ENCODE results near the gene GTPBP3. TPM values are rescaled to one million over a fixed set of nuclear protein-coding genes. Genes with fewer than 3 reads are reported as not detected.

The GTPBP3 gene
- total and polyA plus RNA-seq, 9 of the 15 experiments (the other 6 are each of a cell fraction or from before 2014, with no cell fraction given): 4.9 to 124 (median 22.6) TPM

DNA sequence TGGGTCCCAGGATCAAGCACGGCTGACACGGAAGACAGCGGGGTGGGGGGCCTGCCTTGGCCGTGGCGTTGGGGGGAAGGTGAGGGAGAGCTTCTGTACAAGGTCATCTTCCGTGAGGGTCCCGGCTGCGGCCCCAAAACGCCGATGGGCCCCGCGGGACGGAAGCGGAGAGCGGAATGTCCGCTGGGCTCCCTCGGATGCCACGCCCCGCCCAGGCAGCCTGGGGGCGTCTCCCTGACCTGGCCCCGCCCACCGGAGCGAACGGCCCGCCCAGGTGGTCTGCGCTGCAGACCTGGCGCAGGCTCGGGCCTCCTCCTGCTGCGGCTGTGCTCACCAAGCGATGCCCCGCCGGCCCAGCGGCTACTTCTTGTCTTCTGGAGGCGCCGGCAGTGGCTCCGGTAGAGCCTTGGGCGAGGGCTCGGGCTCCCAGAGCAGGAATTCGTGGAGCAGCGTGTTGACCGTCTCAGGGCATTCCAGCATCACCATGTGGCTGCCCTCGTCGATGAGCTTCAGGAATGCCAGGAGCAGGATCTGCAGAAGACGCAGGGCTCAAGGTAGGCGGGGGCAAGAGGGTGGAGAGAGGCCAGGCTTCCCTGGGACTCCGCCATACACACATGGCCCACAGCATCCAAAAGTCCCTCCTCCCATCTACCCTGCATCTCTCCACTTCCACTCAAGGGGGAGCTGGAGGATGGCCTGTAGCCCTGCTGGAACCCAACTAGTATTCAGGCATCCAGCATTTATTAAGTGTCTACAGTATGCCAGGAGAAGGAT is 44.9 kb upstream of the GTPBP3 start (continued):
- TF ChIP-seq MGA (IDR thresholded peaks at IDR 0.05) (no peak; the same call in 1 of the 2 replicates), GABPA (tag; conservative IDR thresholded peaks at IDR 0.05; ENCODE audit: low read depth) (0 out of 2 replicates have a peak, but pooled peaks have one; percentile 31), BHLHE40 (IDR thresholded peaks at IDR 0.05; ENCODE audit: low read length) (no peak), GABPB2 (CRISPR knock-in tag; conservative IDR thresholded peaks at IDR 0.05) (no peak), RBM17 (IDR thresholded peaks at IDR 0.05; ENCODE audit: borderline replicate concordance, low read depth, low read length) (no peak), NFIC (IDR thresholded peaks at IDR 0.05) (0 out of 2 replicates have a peak, but pooled peaks have one; percentile 11), SAFB (IDR thresholded peaks at IDR 0.05; ENCODE audit: borderline replicate concordance, low read depth, low read length) (no peak), HNRNPL (IDR thresholded peaks at IDR 0.05; ENCODE audit: low read depth, low read length) (no peak), HDAC2 (IDR thresholded peaks at IDR 0.05) (peak; percentile 74; the same call in 1 of the 2 replicates), SIN3B (IDR thresholded peaks at IDR 0.05; ENCODE audit: low read depth) (no peak), ZNF449 (CRISPR knock-in tag; IDR thresholded peaks at IDR 0.05) (no peak), ERF (CRISPR knock-in tag; IDR thresholded peaks at IDR 0.05) (no peak), RUNX1 (IDR thresholded peaks at IDR 0.05; ENCODE audit: low read depth) (no peak; the same call in 1 of the 2 replicates)
- TF ChIP-seq, protein P1, sequence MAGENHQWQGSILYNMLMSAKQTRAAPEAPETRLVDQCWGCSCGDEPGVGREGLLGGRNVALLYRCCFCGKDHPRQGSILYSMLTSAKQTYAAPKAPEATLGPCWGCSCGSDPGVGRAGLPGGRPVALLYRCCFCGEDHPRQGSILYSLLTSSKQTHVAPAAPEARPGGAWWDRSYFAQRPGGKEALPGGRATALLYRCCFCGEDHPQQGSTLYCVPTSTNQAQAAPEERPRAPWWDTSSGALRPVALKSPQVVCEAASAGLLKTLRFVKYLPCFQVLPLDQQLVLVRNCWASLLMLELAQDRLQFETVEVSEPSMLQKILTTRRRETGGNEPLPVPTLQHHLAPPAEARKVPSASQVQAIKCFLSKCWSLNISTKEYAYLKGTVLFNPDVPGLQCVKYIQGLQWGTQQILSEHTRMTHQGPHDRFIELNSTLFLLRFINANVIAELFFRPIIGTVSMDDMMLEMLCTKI (IDR thresholded peaks at IDR 0.05; ENCODE audit: partially characterized antibody): no peak
